Fibroblast of lung (primary cell): ENCODE measurements around the gene CHST15. TPM values are rescaled to one million over a fixed set of nuclear protein-coding genes. Genes with fewer than 3 reads are reported as not detected.

Source experiments
- DNase-seq, 2 donors: peaks; one replicate each; pipeline versions ENCODE4 v3.0.0 to v3.0.0-alpha.2; 2010; ENCODE audit warnings: low read depth in 2 of 2
- H2AFZ ChIP-seq: 2 replicates; pipeline ENCODE4 v1.5.1; 2012; ENCODE audit warnings: low read length, control low read depth, inconsistent platforms
- H3K27ac ChIP-seq: 2 replicates; pipeline ENCODE4 v1.5.1; 2011; ENCODE audit warnings: low read length, control low read depth; ENCODE audit not compliant: insufficient read depth
- H3K27me3 ChIP-seq: 2 replicates; pipeline ENCODE4 v1.5.1; 2011; ENCODE audit warnings: mild to moderate bottlenecking, low read length; ENCODE audit not compliant: control insufficient read depth, insufficient read depth
- H3K36me3 ChIP-seq: 2 replicates; pipeline ENCODE4 v1.5.1; 2011; ENCODE audit warnings: low read length; ENCODE audit not compliant: control insufficient read depth, insufficient read depth
- H3K4me1 ChIP-seq: 2 replicates; pipeline ENCODE4 v1.5.1; 2011; ENCODE audit warnings: low read length; ENCODE audit not compliant: control insufficient read depth, insufficient read depth; ENCODE audit errors: extremely low read depth
- H3K4me2 ChIP-seq: 2 replicates; pipeline ENCODE4 v1.5.1; 2011; ENCODE audit warnings: low read length, control low read depth; ENCODE audit not compliant: insufficient read depth; ENCODE audit errors: extremely low read depth
- H3K4me3 ChIP-seq, 4 experiments: fragments of 200-600 bp in 1 of 4; sonication (generic) in 1 of 4; replicated peaks in 1 of 4; 2 replicates each; pipeline ENCODE4 v1.5.1; 2011 to 2016; ENCODE audit warnings: low read length in 4 of 4, low read depth in 3 of 4, mild to moderate bottlenecking in 3 of 4, control low read depth in 2 of 4, inconsistent platforms in 1 of 4, mixed read lengths in 1 of 4; ENCODE audit not compliant: insufficient read depth in 1 of 4; ENCODE audit errors: control extremely low read depth in 1 of 4
- H3K79me2 ChIP-seq: 2 replicates; pipeline ENCODE4 v1.5.1; 2012; ENCODE audit warnings: mild to moderate bottlenecking, low read length, inconsistent platforms; ENCODE audit not compliant: control insufficient read depth, insufficient read depth
- H3K9ac ChIP-seq: 2 replicates; pipeline ENCODE4 v1.5.1; 2011; ENCODE audit warnings: mild to moderate bottlenecking, low read length, control low read depth; ENCODE audit not compliant: insufficient read depth
- H3K9me3 ChIP-seq: 2 replicates; pipeline ENCODE4 v1.5.1; 2012; ENCODE audit warnings: low read depth, low read length; ENCODE audit not compliant: control insufficient read depth, insufficient read depth
- H4K20me1 ChIP-seq: 2 replicates; pipeline ENCODE4 v1.5.1; 2011; ENCODE audit warnings: low read length; ENCODE audit not compliant: control insufficient read depth, insufficient read depth; ENCODE audit errors: extremely low read depth
- CTCF ChIP-seq, 2 donors: IDR thresholded peaks in 1 of 2; conservative IDR thresholded peaks in 1 of 2; 1 replicate in 1 of 2; 2 replicates in 1 of 2; pipeline ENCODE4 v1.5.1; 2011 to 2012; ENCODE audit warnings: low read length in 2 of 2, control low read depth in 1 of 2, inconsistent platforms in 1 of 2, low read depth in 1 of 2, mild to moderate bottlenecking in 1 of 2
- EZH2 ChIP-seq: IDR thresholded peaks from 2 replicates; pipeline ENCODE4 v1.5.1; 2012; ENCODE audit warnings: low read length, control low read depth, mild to moderate bottlenecking; ENCODE audit errors: missing control alignments
- polyA plus RNA-seq, 2 donors: library from polyadenylated mRNA; depleted of rRNA in 1 of 2; stranded (reverse) in 1 of 2; unstranded in 1 of 2; fragments of >200 nt; gene quantifications; 2 replicates each; pipeline ENCODE4 v1.2.1, GENCODE V29; 2011 to 2012; ENCODE audit warnings: missing spikeins in 1 of 2
- total RNA-seq: library from RNA; depleted of rRNA; stranded (reverse); fragments of >200 nt; gene quantifications from 2 replicates; pipeline ENCODE4 v1.2.1, GENCODE V29; 2014

Gene CHST15
- total and polyA plus RNA-seq, 2 donors (not counting 1 experiment from before 2014, with no cell fraction given) = 5.0 to 7.9 TPM

- TF ChIP-seq CTCF (conservative IDR thresholded peaks at IDR 0.05 in 1 of 2, IDR thresholded peaks at IDR 0.05 in 1 of 2; ENCODE audit: low read depth in 1 of 2, low read length in 2 of 2) = no peak
- no peak overlapping the region for H3K4me3 ChIP-seq
- no peak overlapping the region for H3K27ac ChIP-seq
- H4K20me1 ChIP-seq = no peaks in the 10 kb centered on the region
- no peaks in the 10 kb centered on the region for H3K27me3 ChIP-seq
- H3K9ac ChIP-seq = no peak overlapping the region
- no peak for DNase-seq
- no peaks in the 10 kb centered on the region for H3K9me3 ChIP-seq
- no peaks in the 10 kb centered on the region for H3K4me1 ChIP-seq
- no peaks in the 10 kb centered on the region for H3K36me3 ChIP-seq
- no peaks in the 10 kb centered on the region for H3K79me2 ChIP-seq
- no peak overlapping the region for H3K4me2 ChIP-seq
- no peak overlapping the region for H2AFZ ChIP-seq
Measured at GRCh38 chr10:124086097-124086710, 7.2 kb downstream of the CHST15 start.

- Histone ChIP-seq H3K36me3 (no peaks in the 10 kb centered on the region), H3K4me2 (no peak overlapping the region), H3K4me3 (no peak overlapping the region), H2AFZ (no peak overlapping the region), H3K4me1 (no peaks in the 10 kb centered on the region), H3K27me3 (no peaks in the 10 kb centered on the region), H4K20me1 (no peaks in the 10 kb centered on the region), H3K9ac (no peak overlapping the region), H3K79me2 (no peaks in the 10 kb centered on the region), H3K27ac (no peak overlapping the region), H3K9me3 (no peaks in the 10 kb centered on the region)
- no peak for DNase-seq
- TF ChIP-seq EZH2 (no peak), CTCF (conservative IDR thresholded peaks at IDR 0.05 in 1 of 2, IDR thresholded peaks at IDR 0.05 in 1 of 2; ENCODE audit: low read depth in 1 of 2, low read length in 2 of 2) (no peak)
Measured at GRCh38 chr10:124085680-124086079, 7.7 kb downstream of the CHST15 start.

- Histone ChIP-seq H3K9me3 (no peaks in the 10 kb centered on the region), H3K4me3 (no peak overlapping the region), H3K9ac (no peak overlapping the region), H3K27ac (no peak overlapping the region), H2AFZ (no peak overlapping the region), H3K79me2 (no peaks in the 10 kb centered on the region), H3K4me2 (no peak overlapping the region), H4K20me1 (no peaks in the 10 kb centered on the region), H3K4me1 (no peaks in the 10 kb centered on the region), H3K27me3 (no peaks in the 10 kb centered on the region), H3K36me3 (no peaks in the 10 kb centered on the region)
- no peak for DNase-seq
- TF ChIP-seq CTCF (conservative IDR thresholded peaks at IDR 0.05 in 1 of 2, IDR thresholded peaks at IDR 0.05 in 1 of 2; ENCODE audit: low read depth in 1 of 2, low read length in 2 of 2) = no peak
- no peak for TF ChIP-seq EZH2
Measured at GRCh38 chr10:124084708-124085107, 8.7 kb downstream of the CHST15 start.
